ENCODE results near the gene AKAP6.

DNA sequence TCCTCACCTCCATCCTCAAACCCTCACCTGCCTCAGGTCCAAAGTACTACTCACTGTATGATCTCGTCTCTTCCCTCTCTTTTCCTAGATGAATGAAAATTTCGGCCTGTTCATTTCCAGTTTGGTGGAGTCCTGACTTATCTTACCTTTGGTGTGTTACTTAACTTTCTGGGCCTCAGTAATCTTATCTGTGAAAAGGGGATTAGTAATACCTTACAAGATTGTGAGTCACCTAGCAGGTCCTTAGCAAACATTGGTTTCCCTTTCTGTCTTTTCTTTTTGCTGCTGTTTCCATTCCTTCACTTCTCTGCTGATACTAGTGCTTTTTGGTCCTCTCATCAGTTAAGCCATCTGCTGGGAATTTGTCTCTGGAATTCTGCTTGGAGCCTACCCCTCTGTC is 52.8 kb downstream of the AKAP6 start:
- TF ChIP-seq, protein P1, sequence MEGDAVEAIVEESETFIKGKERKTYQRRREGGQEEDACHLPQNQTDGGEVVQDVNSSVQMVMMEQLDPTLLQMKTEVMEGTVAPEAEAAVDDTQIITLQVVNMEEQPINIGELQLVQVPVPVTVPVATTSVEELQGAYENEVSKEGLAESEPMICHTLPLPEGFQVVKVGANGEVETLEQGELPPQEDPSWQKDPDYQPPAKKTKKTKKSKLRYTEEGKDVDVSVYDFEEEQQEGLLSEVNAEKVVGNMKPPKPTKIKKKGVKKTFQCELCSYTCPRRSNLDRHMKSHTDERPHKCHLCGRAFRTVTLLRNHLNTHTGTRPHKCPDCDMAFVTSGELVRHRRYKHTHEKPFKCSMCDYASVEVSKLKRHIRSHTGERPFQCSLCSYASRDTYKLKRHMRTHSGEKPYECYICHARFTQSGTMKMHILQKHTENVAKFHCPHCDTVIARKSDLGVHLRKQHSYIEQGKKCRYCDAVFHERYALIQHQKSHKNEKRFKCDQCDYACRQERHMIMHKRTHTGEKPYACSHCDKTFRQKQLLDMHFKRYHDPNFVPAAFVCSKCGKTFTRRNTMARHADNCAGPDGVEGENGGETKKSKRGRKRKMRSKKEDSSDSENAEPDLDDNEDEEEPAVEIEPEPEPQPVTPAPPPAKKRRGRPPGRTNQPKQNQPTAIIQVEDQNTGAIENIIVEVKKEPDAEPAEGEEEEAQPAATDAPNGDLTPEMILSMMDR (conservative IDR thresholded peaks at IDR 0.05; ENCODE audit: low read depth in 2 of 2): no peak
- no peak for TF ChIP-seq EZH2 (IDR thresholded peaks at IDR 0.05; ENCODE audit: low read depth, unreplicated experiment)
- no peak for TF ChIP-seq POLR2AphosphoS5 (IDR thresholded peaks at IDR 0.05; ENCODE audit: low read depth)

Data from GM23338 (cell line).